ENCODE data around the gene RUBCNL. TPM values are rescaled to one million over a fixed set of nuclear protein-coding genes. Genes with fewer than 3 reads are reported as not detected.

The RUBCNL gene
- total and polyA plus RNA-seq, 2 of the 8 experiments (the other 6 are each of a cell fraction or from before 2014, with no cell fraction given) = 2.6 to 4.9 TPM

GRCh38 chr13:46321494-46322225, 65.4 kb downstream of the RUBCNL start:
- Histone ChIP-seq H4K91ac (replicated peaks; ENCODE audit: insufficient read length, low read length) (no peak overlapping the region), H3K79me1 (ENCODE audit: low read depth, low read length) (no peaks in the 10 kb centered on the region), H3K4ac (replicated peaks; ENCODE audit: insufficient read length, low read depth, low read length) (no peak overlapping the region), H3K4me2 (ENCODE audit: insufficient read depth in 1 of 2, low read depth in 2 of 2, low read length in 2 of 2) (no peak overlapping the region), H2BK15ac (ENCODE audit: low read length) (no peak overlapping the region), H3K23ac (ENCODE audit: insufficient read length) (no peak overlapping the region), H4K8ac (ENCODE audit: extremely low read depth, insufficient read depth, low read length) (no peak overlapping the region), H3K79me2 (ENCODE audit: control insufficient read depth in 1 of 2, insufficient read depth in 2 of 2, low read length in 2 of 2) (no peaks in the 10 kb centered on the region), H2AK5ac (ENCODE audit: low read depth, low read length) (no peak overlapping the region), H3K36me3 (ENCODE audit: control insufficient read depth in 2 of 4, insufficient read depth in 4 of 4, low read length in 3 of 4) (no peaks in the 10 kb centered on the region), H3K27ac (ENCODE audit: low read depth, low read length) (no peak overlapping the region), H2BK5ac (ENCODE audit: low read depth, low read length) (no peak overlapping the region), H3K56ac (replicated peaks; ENCODE audit: insufficient read length, low read depth, low read length) (no peak overlapping the region), H2BK12ac (ENCODE audit: low read depth, low read length) (0 out of 2 replicates have a peak overlapping the region, but pooled peaks have one; percentile 7), H3K9me3 (ENCODE audit: insufficient read depth in 2 of 2, low read depth in 1 of 2, low read length in 1 of 2) (no peaks in the 10 kb centered on the region), H4K20me1 (replicated peaks in 1 of 2; ENCODE audit: control insufficient read depth in 1 of 2, insufficient read depth in 2 of 2, low read length in 2 of 2) (no peaks in the 10 kb centered on the region), H3K27me3 (replicated peaks in 1 of 4; ENCODE audit: control insufficient read depth in 3 of 4, extremely low read depth in 1 of 4, insufficient read depth in 3 of 4, low read length in 3 of 4) (no peaks in the 10 kb centered on the region), H2BK20ac (ENCODE audit: low read length) (no peak overlapping the region), H3K23me2 (ENCODE audit: low read depth, low read length) (no peaks in the 10 kb centered on the region), H4K5ac (ENCODE audit: insufficient read length, low read depth, low read length) (no peak overlapping the region), H3K9ac (replicated peaks in 1 of 4; ENCODE audit: extremely low read depth in 1 of 4, low read depth in 3 of 4, low read length in 3 of 4) (no peak overlapping the region), H2BK120ac (replicated peaks; ENCODE audit: low read depth, low read length) (no peak overlapping the region), H3K14ac (ENCODE audit: insufficient read length) (no peak overlapping the region), H3K18ac (ENCODE audit: extremely low read depth, low read length) (no peak overlapping the region), H3K4me3 (ENCODE audit: extremely low read depth in 1 of 4, insufficient read depth in 2 of 4, low read depth in 3 of 4, low read length in 4 of 4) (no peak overlapping the region), H3K4me1 (replicated peaks in 1 of 4; ENCODE audit: control insufficient read depth in 3 of 4, insufficient read depth in 4 of 4, low read length in 3 of 4) (no peaks in the 10 kb centered on the region), H2AFZ (ENCODE audit: low read length) (peak overlapping the region; percentile 96)
- no peak for TF ChIP-seq RNF2 (IDR thresholded peaks at IDR 0.05; ENCODE audit: borderline replicate concordance, low read depth, low read length, missing control alignments, poor library complexity, severe bottlenecking)
- peak; percentile 82 to 86 for TF ChIP-seq RAD21 (IDR thresholded peaks at IDR 0.05 in 1 of 2, conservative IDR thresholded peaks at IDR 0.05 in 1 of 2; ENCODE audit: low read depth in 2 of 2, low read length in 2 of 2)
- TF ChIP-seq GABPA (IDR thresholded peaks at IDR 0.05; ENCODE audit: borderline replicate concordance, insufficient read depth, low read length) = no peak
- TF ChIP-seq CTCF (IDR thresholded peaks at IDR 0.05; ENCODE audit: control extremely low read depth in 1 of 3, insufficient read depth in 1 of 3, low read depth in 1 of 3, low read length in 3 of 3) = peak; percentile 41 to 73 (median 71)
- no peak for TF ChIP-seq RFX5 (IDR thresholded peaks at IDR 0.05; ENCODE audit: borderline replicate concordance, low read depth, low read length)
- TF ChIP-seq KDM1A (IDR thresholded peaks at IDR 0.05; ENCODE audit: borderline replicate concordance, low read length) = no peak
- TF ChIP-seq MAFK (IDR thresholded peaks at IDR 0.05; ENCODE audit: low read depth, low read length) = no peak
- TF ChIP-seq POU5F1 (IDR thresholded peaks at IDR 0.05; ENCODE audit: low read depth, low read length) = no peak
- CTCF ChIA-PET (ENCODE audit: partially characterized antibody) = interaction anchor here (0.5 to 2.2 kb wide), 22 partner anchors 10 to 1002 kb away, joined by 3 to 9 read pairs (median 3); no protein-coding TSS in a partner anchor
- peak; percentile 88 for FAIRE-seq
- DNase-seq (ENCODE audit: low read depth in 1 of 2, low spot score in 2 of 2) = peak; percentile 9 to 59
- 74% methylated on average over 14 of the region's 17 CpGs; no CpG with 5 or more reads in 1 of the 2 experiments for WGBS, 2 experiments (ENCODE audit: extremely low coverage in 1 of 2, insufficient coverage in 1 of 2, insufficient read length in 1 of 2, insufficient replicate concordance in 2 of 2, low coverage in 1 of 2, low lambda C conversion rate in 2 of 2, missing lambda C conversion rate in 1 of 2)
- POLR2A ChIA-PET (ENCODE audit: partially characterized antibody) = no interaction called here

Data from H1 (cell line).